Measurements from ENCODE around the gene COL27A1. TPM values are rescaled to one million over a fixed set of nuclear protein-coding genes. Genes with fewer than 3 reads are reported as not detected.

The COL27A1 gene
- total and polyA plus RNA-seq, 7 donors, result 1.4 to 13.3 (median 4.3) TPM

DNA sequence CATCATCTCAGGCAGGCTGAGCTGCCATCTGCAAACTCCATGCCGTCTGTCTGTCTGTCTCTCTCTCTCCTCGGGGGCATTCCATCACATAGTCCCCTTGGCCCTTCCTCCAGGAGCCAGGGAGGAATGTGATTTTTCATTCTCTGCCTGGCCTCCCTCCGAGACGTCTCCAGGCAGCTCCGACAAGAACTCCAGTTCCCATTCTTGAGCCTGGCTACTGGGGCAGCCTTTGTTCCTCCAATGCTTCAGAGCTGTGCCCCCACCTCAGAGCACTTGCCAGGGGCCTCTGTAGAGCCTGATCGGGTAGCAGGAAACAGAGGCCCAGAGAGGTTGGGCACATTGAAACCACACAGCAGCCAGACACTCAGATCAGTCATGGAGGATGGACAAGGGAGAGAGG, 74.0 kb downstream of the COL27A1 start:
- DNase-seq, result no peak
- Histone ChIP-seq H3K4me1 (peaks cover 0 to 4% (median 0%) of the 10 kb centered on the region in 4 donors), H3K36me3 (no peaks in the 10 kb centered on the region), H3K27me3 (no peaks in the 10 kb centered on the region), H3K4me3 (no peak overlapping the region), H3K9me3 (no peaks in the 10 kb centered on the region), H3K27ac (no peak overlapping the region)
- intact Hi-C loops (cut with DNase I), result no loop called here
- WGBS, 2 donors, result 82 to 90% methylated on average over 6 of the region's 6 CpGs
- TF ChIP-seq POLR2A (IDR thresholded peaks at IDR 0.05) (no peak), POLR2AphosphoS5 (IDR thresholded peaks at IDR 0.05) (no peak), EP300 (IDR thresholded peaks at IDR 0.05) (no peak)
- TF ChIP-seq, protein P1, sequence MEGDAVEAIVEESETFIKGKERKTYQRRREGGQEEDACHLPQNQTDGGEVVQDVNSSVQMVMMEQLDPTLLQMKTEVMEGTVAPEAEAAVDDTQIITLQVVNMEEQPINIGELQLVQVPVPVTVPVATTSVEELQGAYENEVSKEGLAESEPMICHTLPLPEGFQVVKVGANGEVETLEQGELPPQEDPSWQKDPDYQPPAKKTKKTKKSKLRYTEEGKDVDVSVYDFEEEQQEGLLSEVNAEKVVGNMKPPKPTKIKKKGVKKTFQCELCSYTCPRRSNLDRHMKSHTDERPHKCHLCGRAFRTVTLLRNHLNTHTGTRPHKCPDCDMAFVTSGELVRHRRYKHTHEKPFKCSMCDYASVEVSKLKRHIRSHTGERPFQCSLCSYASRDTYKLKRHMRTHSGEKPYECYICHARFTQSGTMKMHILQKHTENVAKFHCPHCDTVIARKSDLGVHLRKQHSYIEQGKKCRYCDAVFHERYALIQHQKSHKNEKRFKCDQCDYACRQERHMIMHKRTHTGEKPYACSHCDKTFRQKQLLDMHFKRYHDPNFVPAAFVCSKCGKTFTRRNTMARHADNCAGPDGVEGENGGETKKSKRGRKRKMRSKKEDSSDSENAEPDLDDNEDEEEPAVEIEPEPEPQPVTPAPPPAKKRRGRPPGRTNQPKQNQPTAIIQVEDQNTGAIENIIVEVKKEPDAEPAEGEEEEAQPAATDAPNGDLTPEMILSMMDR (IDR thresholded peaks at IDR 0.05), result no peak

DNA sequence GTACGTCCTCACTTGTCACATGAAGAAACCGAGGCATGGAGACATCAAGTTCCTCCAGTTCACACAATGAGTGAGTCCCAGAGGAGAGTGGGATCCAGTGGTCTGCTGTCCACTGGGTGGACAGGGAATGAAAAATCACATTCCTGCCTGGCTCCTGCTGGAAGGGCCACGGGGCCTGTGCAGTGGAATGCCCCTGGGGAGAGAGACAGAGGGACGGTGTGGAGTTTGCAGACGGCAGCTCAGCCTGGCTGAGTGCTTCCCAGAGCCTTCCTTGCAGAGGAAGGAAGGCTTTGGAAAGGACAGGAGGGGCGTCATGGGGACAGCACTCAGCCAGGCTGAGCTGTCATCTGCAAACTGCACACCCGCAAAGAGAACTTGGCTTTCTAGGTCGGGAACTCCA, 74.7 kb downstream of the COL27A1 start:
- intact Hi-C loops (cut with DNase I), result no loop called here
- no peak for TF ChIP-seq POLR2AphosphoS5 (IDR thresholded peaks at IDR 0.05)

DNA sequence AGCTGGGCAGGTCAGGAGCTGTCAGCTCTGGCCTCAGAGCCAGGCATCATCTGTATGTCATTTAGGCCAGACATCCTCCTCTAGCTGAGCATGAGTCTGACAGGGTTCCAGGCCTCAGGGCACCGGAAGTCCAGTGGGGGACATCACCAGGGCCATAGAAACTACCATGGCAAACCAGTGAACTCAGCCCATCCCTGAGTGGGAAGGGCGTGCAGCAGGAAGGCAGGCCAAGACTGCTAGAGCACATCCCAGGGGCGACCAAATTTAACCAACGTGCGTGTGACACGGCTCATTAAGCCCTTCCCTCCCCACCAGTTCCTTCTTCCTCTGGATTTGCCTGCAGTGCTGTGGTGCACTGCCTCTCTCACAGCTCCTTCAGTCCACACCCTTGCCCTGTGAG, 75.9 kb downstream of the COL27A1 start:
- TF ChIP-seq, protein P1 (IDR thresholded peaks at IDR 0.05), result no peak
- TF ChIP-seq POLR2A (IDR thresholded peaks at IDR 0.05) (no peak), EP300 (IDR thresholded peaks at IDR 0.05) (no peak), POLR2AphosphoS5 (IDR thresholded peaks at IDR 0.05) (no peak)
- no peaks in the 10 kb centered on the region for H3K36me3 ChIP-seq
- H3K4me1 ChIP-seq, result peaks cover 0 to 3% (median 0%) of the 10 kb centered on the region in 4 donors
- H3K9me3 ChIP-seq, result no peaks in the 10 kb centered on the region
- no peak overlapping the region for H3K27ac ChIP-seq
- WGBS, 2 donors, result 83 to 89% methylated on average over 6 of the region's 6 CpGs
- no peaks in the 10 kb centered on the region for H3K27me3 ChIP-seq
- DNase-seq, result no peak
- H3K4me3 ChIP-seq, result no peak overlapping the region
- intact Hi-C loops (cut with DNase I), result no loop called here

More for the DNA sequence above, 74.7 kb downstream of the COL27A1 start:
- no peaks in the 10 kb centered on the region for H3K36me3 ChIP-seq
- no peaks in the 10 kb centered on the region for H3K27me3 ChIP-seq
- H3K27ac ChIP-seq, result no peak overlapping the region
- H3K4me1 ChIP-seq, result peaks cover 0 to 3% (median 0%) of the 10 kb centered on the region in 4 donors
- no peak for DNase-seq
- no peaks in the 10 kb centered on the region for H3K9me3 ChIP-seq
- WGBS, 2 donors, result 86 to 90% methylated on average over 8 of the region's 8 CpGs
- H3K4me3 ChIP-seq, result no peak overlapping the region

DNA sequence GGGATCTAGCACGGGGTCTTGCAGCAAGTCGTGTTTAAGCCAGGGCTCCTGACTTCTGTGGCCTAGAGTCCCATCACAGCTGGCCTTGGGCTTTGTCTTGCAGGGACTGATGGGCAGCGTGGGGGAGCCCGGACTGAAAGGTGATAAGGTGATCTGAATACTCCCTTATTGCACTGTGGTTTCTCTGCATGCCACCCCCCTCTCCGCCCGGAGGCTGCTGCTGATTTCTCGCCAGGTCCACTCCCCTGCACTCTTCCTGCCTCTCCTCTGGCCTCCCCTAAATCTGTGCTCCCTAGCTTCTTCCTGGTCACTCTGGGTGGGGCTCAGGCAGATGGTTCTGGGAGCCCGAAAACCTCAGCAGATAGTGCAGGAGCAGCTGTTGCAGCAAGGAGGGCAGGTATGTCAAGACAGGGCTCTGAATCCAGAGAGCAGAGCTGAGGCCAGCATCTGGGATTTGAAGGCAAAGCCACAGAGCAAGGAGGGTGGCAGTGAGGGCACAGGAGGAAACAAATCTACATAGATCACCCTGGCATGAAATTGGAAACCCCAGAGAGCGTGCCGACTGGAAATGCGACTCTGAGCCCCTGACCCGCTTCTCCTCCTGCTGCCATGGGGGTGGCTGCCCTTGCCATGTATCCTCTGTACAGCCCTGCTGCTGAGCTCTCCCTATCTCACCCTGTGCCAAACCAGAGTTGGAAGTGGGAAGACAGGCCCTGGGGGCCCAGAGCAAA, 76.5 kb downstream of the COL27A1 start:
- Histone ChIP-seq H3K36me3 (no peaks in the 10 kb centered on the region), H3K4me1 (peaks cover 0 to 3% (median 0%) of the 10 kb centered on the region in 4 donors), H3K27ac (no peak overlapping the region), H3K9me3 (no peaks in the 10 kb centered on the region), H3K27me3 (no peaks in the 10 kb centered on the region), H3K4me3 (no peak overlapping the region)
- no peak for DNase-seq
- 76 to 86% methylated on average over 12 of the region's 12 CpGs for WGBS, 2 donors
- TF ChIP-seq POLR2A (IDR thresholded peaks at IDR 0.05), result no peak
- no peak for TF ChIP-seq POLR2AphosphoS5 (IDR thresholded peaks at IDR 0.05)
- TF ChIP-seq EP300 (IDR thresholded peaks at IDR 0.05), result no peak
- TF ChIP-seq, protein P1 (IDR thresholded peaks at IDR 0.05), result no peak
- intact Hi-C loops (cut with DNase I), result no loop called here

DNA sequence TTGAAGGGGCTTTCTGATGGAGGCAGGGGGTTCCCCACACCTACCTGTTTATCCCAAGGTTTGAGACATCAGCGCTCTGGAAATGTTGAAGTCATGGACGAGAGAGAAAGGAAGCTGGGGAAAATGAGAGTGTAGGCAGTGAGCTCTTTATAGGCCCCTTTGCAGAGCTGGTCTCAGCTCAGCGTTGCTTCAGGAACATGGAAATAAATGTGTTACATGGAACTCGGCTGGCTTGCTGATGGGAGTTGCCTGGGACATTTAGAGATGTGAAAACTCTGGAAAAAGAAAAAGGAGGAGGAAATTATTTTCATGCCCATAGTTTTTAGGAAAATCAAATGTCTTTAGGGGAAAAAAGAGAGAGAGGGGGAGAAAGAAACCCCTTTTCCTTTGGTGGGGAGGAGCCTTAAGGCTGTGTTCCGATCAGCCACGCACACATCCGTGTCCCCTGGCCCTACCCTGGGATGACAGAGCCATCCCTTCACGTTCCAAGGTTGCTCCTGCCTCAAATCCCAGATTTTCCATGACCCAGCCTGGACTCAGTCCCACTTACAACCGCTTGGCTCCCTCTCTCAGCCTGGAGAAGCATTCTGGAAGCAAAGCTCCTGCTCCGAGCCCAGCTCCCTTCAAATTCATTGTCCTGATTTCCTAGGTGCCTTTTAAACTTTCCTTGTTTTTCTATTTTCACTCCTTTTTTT, 78.3 kb downstream of the COL27A1 start:
- WGBS, 2 donors, result 77 to 82% methylated on average over 10 of the region's 10 CpGs
- TF ChIP-seq, protein P1 (IDR thresholded peaks at IDR 0.05), result no peak
- TF ChIP-seq POLR2AphosphoS5 (IDR thresholded peaks at IDR 0.05), result peak in 1 of 4 donors; percentile 15
- peak overlapping the region; percentile 27 to 49 (median 38) for H3K27ac ChIP-seq
- peaks cover 0 to 3% (median 0%) of the 10 kb centered on the region in 4 donors for H3K4me1 ChIP-seq
- no peaks in the 10 kb centered on the region for H3K27me3 ChIP-seq
- H3K9me3 ChIP-seq, result no peaks in the 10 kb centered on the region
- DNase-seq, result peak; percentile 90
- no peaks in the 10 kb centered on the region for H3K36me3 ChIP-seq
- H3K4me3 ChIP-seq, result no peak overlapping the region
- intact Hi-C loops (cut with DNase I), result no loop called here
